Activated CD8-positive, alpha-beta memory T cell treated with anti-CD3 and anti-CD28 coated beads for 24 hours (primary cell): ENCODE results near the gene ZNF429.
"Not testable (repeated sequence)": the region's sequence is repeated elsewhere in the genome, so short reads cannot be mapped to it uniquely, and the experiment has no call there.

Experiments used
- DNase-seq: peaks from one replicate; pipeline ENCODE4 v3.0.0-alpha.2; 2020

The ZNF429 gene

GRCh38 chr19:21519488-21519887, 14.1 kb downstream of the ZNF429 start:
- no peak for DNase-seq

GRCh38 chr19:21532904-21533303, 27.5 kb downstream of the ZNF429 start:
- no peak for DNase-seq

DNA sequence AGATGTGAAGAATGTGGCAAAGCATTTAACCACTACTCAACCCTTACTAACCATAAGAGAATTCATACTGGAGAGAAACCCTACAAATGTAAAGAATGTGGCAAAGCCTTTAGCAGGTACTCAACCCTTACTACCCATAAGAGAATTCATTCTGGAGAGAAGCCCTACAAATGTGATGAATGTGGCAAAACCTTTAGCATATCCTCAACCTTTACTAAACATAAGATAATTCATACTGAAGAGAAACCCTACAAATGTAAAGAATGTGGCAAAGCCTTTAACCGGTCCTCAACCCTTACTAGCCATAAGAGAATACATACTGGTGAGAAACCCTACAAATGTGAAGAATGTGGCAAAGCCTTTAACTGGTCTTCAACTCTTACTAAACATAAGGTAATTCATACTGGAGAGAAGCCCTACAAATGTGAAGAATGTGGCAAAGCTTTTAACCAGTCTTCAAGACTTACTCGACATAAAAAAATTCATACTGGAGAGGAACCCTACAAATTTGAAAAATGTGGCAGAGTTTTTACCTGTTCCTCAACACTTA, 31.4 kb downstream of the ZNF429 start:
- DNase-seq = not testable (repeated sequence)

GRCh38 chr19:21559444-21559843, 54.0 kb downstream of the ZNF429 start:
- no peak for DNase-seq

GRCh38 chr19:21564406-21564805, 59.0 kb downstream of the ZNF429 start:
- DNase-seq = no peak

DNA sequence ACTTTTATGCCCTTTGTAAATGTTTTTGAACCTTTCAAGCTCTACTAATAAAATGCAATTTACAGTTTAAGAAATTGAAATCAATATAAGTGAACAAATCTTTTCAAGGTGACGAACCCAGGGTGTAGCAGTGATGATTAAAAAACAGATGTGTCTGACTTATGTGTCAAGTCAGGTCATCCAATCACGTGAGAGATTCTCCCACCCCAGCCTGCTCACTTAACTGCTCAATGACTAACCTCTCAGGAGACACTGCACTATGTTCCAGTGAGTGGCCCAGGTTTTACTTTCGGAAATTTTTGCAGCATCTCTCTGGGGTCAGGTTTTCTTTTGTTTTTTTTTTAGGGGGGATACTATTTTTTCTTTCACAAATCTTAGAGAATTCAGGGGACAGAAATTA, 60.7 kb downstream of the ZNF429 start:
- no peak for DNase-seq

DNA sequence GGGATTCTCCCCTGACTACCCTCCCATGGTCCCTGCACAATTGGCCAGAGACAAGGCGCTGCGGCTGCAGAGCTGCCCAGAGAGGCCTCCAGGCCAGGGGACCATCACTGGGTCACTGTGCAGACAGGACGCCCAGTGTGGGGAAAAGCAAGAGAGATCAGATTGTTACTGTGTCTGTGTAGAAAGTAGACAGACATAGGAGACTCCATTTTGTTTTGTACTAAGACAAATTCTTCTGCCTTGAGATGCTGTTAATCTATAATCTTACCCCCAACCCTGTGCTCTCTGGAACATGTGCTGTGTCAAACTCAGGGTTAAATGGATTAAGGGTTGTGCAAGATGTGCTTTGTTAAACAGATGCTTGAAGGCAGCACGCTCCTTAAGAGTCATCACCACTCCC, 62.4 kb downstream of the ZNF429 start:
- not testable (repeated sequence) for DNase-seq

GRCh38 chr19:21568816-21569493, 63.6 kb downstream of the ZNF429 start:
- DNase-seq = peak; percentile 79

- no peak for DNase-seq
Observed at GRCh38 chr19:21569494-21569865, 64.1 kb downstream of the ZNF429 start.

GRCh38 chr19:21571316-21571715, 65.9 kb downstream of the ZNF429 start:
- DNase-seq = no peak

DNA sequence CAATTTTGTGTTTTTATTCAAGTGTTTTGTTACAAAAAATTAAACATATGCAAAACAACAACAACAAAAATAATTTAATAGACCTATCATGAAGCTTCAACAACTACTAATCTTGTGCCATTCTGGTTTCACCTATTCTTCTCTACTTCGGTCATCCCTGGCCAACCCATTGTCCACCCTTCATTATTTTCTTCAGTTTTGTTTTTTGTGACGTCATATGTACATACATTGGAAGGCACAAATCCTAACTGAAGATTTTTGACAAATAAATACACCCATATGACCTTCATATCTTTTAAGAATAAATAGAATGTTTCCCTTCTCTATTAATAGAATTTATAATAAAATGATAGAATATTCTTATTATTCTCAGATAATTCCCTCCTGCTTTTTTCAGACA, 69.2 kb downstream of the ZNF429 start:
- DNase-seq = no peak

DNA sequence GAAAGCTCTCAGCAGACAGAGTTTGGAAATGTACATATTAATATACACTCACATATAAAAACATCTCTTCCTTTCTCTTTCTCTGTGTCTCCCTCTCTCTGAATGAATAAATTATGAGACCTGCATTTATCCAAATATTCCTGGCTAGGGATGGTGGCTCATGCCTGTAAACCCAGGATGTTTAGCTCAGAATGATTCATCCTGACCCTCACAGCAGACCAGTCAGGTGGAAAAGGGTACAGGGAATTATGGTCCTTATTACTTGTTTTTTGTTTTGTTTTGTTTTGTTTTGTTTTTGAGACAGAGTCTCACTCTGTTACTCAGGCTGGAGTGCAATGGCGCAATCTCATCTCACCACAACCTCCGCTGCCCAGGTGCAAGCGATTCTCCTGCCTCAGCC, 71.1 kb downstream of the ZNF429 start:
- DNase-seq = no peak

DNA sequence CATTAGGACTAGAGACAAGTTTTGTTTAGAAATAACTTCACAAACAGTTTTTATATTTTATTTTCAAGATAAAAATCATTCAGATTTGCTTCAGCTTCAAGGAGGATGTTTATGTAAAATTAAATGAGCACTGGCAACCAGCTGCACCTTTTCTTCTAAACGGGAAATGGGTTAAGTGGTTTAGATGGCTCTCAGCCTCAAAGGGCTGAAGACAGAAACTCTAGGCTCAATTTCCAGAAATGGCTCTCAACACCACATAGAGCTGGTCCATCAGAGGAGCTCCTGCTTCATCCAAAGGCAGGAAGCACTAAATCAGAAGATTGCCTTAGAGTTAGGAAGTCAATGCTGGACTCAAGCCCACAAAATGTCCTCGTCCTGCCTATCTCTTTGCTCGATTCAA, 74.7 kb downstream of the ZNF429 start:
- DNase-seq = no peak

DNA sequence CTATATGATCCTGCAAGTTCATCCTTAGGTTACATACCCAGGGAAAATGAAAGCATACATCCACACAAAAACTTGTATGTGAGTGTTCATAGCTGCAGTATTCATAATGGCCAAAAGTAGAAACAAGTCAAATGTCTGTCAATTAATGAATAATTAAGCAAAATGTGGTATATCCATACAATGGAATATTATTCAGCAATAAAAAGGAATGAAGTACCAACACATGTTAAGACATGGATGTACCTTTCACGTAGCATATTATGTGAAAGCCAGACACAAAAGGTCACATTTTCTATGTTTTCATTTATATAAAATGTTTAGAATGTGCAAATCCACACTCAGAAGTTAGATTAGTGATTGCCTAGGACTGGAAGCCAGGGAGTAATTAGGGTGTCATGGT, 75.4 kb downstream of the ZNF429 start:
- no peak for DNase-seq

GRCh38 chr19:21581646-21582240, 76.3 kb downstream of the ZNF429 start:
- no peak for DNase-seq

DNA sequence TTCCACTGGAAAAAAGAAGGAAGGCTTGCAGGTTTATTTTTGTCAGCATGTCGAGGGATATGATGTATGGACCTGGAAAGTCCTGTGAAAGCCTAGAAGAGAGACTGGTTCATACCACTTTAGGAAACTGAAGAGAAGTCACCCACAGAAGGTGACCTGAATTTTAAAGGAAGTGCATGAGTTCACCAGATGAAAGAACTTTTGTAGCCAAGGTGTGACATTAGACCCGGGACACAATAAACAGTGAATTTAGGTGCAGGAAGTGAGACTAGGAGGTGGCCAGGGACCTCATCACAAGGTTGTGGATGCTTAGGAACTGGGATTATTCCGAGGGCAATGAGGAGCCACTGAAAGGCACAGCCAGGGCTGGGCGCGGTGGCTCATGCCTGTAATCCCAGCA, 79.1 kb downstream of the ZNF429 start:
- no peak for DNase-seq

GRCh38 chr19:21585281-21585890, 80.0 kb downstream of the ZNF429 start:
- no peak for DNase-seq

DNA sequence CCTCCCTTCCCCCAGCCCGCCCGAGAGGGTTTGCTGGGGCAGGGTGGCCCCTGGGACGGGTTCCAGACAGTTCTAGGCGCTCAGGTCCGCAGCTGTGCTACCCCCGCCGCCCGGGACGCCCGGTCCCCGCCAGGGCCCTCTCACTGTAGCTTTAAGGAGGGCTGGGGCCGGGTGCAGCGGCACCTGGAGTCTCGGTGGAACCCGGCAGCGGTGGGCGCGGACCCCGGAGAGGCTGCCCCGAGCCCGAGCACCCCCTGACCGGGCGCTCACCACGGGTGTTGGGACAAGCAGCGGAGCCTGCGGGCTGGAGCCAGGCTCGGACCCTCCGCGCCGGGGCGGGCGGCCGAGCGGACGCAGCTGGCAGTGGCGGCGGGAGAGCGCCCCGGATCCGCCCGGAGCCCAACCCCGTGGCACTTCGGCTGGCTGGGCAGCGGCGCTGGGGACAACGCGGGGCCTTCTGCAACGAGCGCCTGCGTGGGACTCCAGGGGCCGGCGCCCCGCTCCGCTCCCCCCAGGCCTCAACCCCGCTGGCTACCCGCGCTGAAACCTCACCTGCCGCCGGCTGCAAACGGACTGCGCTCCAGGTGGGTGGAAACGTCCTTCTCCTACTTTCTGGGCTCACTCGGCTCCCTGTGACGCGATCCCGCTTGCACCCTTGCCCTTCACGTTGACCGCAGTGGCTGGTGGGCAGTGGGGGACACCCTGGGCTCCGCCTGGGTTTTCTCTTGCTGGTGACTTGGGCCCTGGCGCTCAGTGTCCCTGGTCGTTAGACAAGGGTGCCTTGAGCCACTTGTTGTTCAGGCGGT, 81.1 kb downstream of the ZNF429 start:
- peak; percentile 62 for DNase-seq

- DNase-seq = no peak
Observed at GRCh38 chr19:21587117-21587461, 81.7 kb downstream of the ZNF429 start.

- no peak for DNase-seq
Observed at GRCh38 chr19:21587549-21587948, 82.1 kb downstream of the ZNF429 start.

GRCh38 chr19:21588065-21588601, 82.7 kb downstream of the ZNF429 start:
- no peak for DNase-seq

GRCh38 chr19:21590867-21591266, 85.5 kb downstream of the ZNF429 start:
- DNase-seq = no peak

DNA sequence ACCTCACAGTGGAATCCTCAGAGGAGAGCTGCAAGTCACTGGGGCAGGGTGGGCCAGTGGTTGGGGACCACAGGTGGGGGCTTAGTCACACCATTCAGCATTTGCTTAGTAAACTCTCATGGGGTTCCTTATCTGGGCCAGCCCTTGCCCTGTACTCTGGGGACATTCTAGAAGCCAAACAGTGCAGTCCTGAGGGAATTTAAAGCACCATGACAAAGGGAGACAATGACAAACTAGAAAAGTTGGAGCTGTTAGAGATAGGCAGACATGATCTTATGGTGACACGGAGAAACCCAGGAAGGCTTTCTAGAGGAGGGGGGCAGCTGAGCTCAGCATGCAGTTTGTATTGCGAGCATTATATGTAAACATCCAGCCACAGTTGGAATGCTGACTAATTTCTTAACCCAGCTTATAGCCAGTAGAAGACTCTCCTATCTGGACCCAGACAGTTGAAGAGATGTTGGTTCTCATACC, 87.6 kb downstream of the ZNF429 start:
- no peak for DNase-seq
